Measurements from ENCODE around the gene CPNE6.
"Not testable (repeated sequence)": the region's sequence is repeated elsewhere in the genome, so short reads cannot be mapped to it uniquely, and the experiment has no call there.

Gene CPNE6

GRCh38 chr14:24036169-24036962 lies 35.0 kb upstream of the CPNE6 start:
- no peaks in the 10 kb centered on the region for H3K36me3 ChIP-seq (ENCODE audit: low read length)
- no peaks in the 10 kb centered on the region for H3K27me3 ChIP-seq (ENCODE audit: low read length)
- no peaks in the 10 kb centered on the region for H3F3A ChIP-seq (ENCODE audit: insufficient read depth)
- H3K4me2 ChIP-seq (ENCODE audit: low read depth, low read length, poor library complexity, severe bottlenecking) = peak overlapping the region; percentile 61
- H3K9ac ChIP-seq (ENCODE audit: low read length) = peak overlapping the region; percentile 68
- H4K20me1 ChIP-seq (ENCODE audit: low read depth, low read length) = no peaks in the 10 kb centered on the region
- peak overlapping the region; percentile 91 for H2AFZ ChIP-seq (ENCODE audit: low read depth, low read length, severe bottlenecking)
- H3K27ac ChIP-seq (ENCODE audit: low read depth, low read length) = no peak overlapping the region
- H3K4me3 ChIP-seq (ENCODE audit: insufficient read depth, low read length, poor library complexity, severe bottlenecking) = peak overlapping the region; percentile 51
- TF ChIP-seq EZH2phosphoT487 (conservative IDR thresholded peaks at IDR 0.05; ENCODE audit: low read length) (no peak), CTCF (IDR thresholded peaks at IDR 0.05; ENCODE audit: insufficient read depth, low read length, poor library complexity, severe bottlenecking) (peak; percentile 63)
- peaks cover 5% of the 10 kb centered on the region; the same call in 1 of the 2 replicates for H3K9me3 ChIP-seq (ENCODE audit: insufficient read depth, low read length)
- no peaks in the 10 kb centered on the region for H3K79me2 ChIP-seq (ENCODE audit: insufficient read depth, low read length)
- no peaks in the 10 kb centered on the region for H3K9me2 ChIP-seq (replicated peaks; ENCODE audit: insufficient read depth, low read length)

- peak overlapping the region; percentile 61 for H3K4me2 ChIP-seq (ENCODE audit: low read depth, low read length, poor library complexity, severe bottlenecking)
- not testable (repeated sequence) for H3K9me3 ChIP-seq (ENCODE audit: insufficient read depth, low read length); H3K9me2 ChIP-seq (replicated peaks; ENCODE audit: insufficient read depth, low read length); H3K27ac ChIP-seq (ENCODE audit: low read depth, low read length); H3K27me3 ChIP-seq (ENCODE audit: low read length); H3F3A ChIP-seq (ENCODE audit: insufficient read depth); H3K79me2 ChIP-seq (ENCODE audit: insufficient read depth, low read length); H4K20me1 ChIP-seq (ENCODE audit: low read depth, low read length); H3K36me3 ChIP-seq (ENCODE audit: low read length)
- peak overlapping the region; percentile 68 for H3K9ac ChIP-seq (ENCODE audit: low read length)
- H3K4me3 ChIP-seq (ENCODE audit: insufficient read depth, low read length, poor library complexity, severe bottlenecking) = peak overlapping the region; percentile 51
- peak overlapping the region; percentile 91 for H2AFZ ChIP-seq (ENCODE audit: low read depth, low read length, severe bottlenecking)
Measured at GRCh38 chr14:24036963-24037657, 34.3 kb upstream of the CPNE6 start.

GRCh38 chr14:24037658-24038037 lies 33.7 kb upstream of the CPNE6 start:
- Histone ChIP-seq H3K9me3 (ENCODE audit: insufficient read depth, low read length) (peaks cover 4% of the 10 kb centered on the region; the same call in 1 of the 2 replicates), H3K27ac (ENCODE audit: low read depth, low read length) (no peak overlapping the region), H3K4me2 (ENCODE audit: low read depth, low read length, poor library complexity, severe bottlenecking) (no peak overlapping the region), H3K36me3 (ENCODE audit: low read length) (no peaks in the 10 kb centered on the region), H3K9ac (ENCODE audit: low read length) (no peak overlapping the region), H3F3A (ENCODE audit: insufficient read depth) (no peaks in the 10 kb centered on the region), H4K20me1 (ENCODE audit: low read depth, low read length) (no peaks in the 10 kb centered on the region), H3K9me2 (replicated peaks; ENCODE audit: insufficient read depth, low read length) (no peaks in the 10 kb centered on the region), H2AFZ (ENCODE audit: low read depth, low read length, severe bottlenecking) (no peak overlapping the region), H3K79me2 (ENCODE audit: insufficient read depth, low read length) (no peaks in the 10 kb centered on the region), H3K4me3 (ENCODE audit: insufficient read depth, low read length, poor library complexity, severe bottlenecking) (no peak overlapping the region), H3K27me3 (ENCODE audit: low read length) (no peaks in the 10 kb centered on the region)
- no peak for TF ChIP-seq EZH2phosphoT487 (conservative IDR thresholded peaks at IDR 0.05; ENCODE audit: low read length)
- TF ChIP-seq CTCF (IDR thresholded peaks at IDR 0.05; ENCODE audit: insufficient read depth, low read length, poor library complexity, severe bottlenecking) = no peak

- H3K79me2 ChIP-seq (ENCODE audit: insufficient read depth, low read length) = no peaks in the 10 kb centered on the region
- no peak overlapping the region for H2AFZ ChIP-seq (ENCODE audit: low read depth, low read length, severe bottlenecking)
- no peaks in the 10 kb centered on the region for H3K9me2 ChIP-seq (replicated peaks; ENCODE audit: insufficient read depth, low read length)
- no peaks in the 10 kb centered on the region for H3K36me3 ChIP-seq (ENCODE audit: low read length)
- TF ChIP-seq EZH2phosphoT487 (conservative IDR thresholded peaks at IDR 0.05; ENCODE audit: low read length) = no peak
- no peak for TF ChIP-seq CTCF (IDR thresholded peaks at IDR 0.05; ENCODE audit: insufficient read depth, low read length, poor library complexity, severe bottlenecking)
- H3F3A ChIP-seq (ENCODE audit: insufficient read depth) = no peaks in the 10 kb centered on the region
- no peaks in the 10 kb centered on the region for H4K20me1 ChIP-seq (ENCODE audit: low read depth, low read length)
- no peaks in the 10 kb centered on the region for H3K27me3 ChIP-seq (ENCODE audit: low read length)
- no peak overlapping the region for H3K9ac ChIP-seq (ENCODE audit: low read length)
- H3K27ac ChIP-seq (ENCODE audit: low read depth, low read length) = no peak overlapping the region
- H3K4me3 ChIP-seq (ENCODE audit: insufficient read depth, low read length, poor library complexity, severe bottlenecking) = no peak overlapping the region
- H3K4me2 ChIP-seq (ENCODE audit: low read depth, low read length, poor library complexity, severe bottlenecking) = no peak overlapping the region
- no peaks in the 10 kb centered on the region for H3K9me3 ChIP-seq (ENCODE audit: insufficient read depth, low read length)
Measured at GRCh38 chr14:24038686-24039085, 32.7 kb upstream of the CPNE6 start.
